ENCODE measurements around the gene SRRM4.

The SRRM4 gene

GRCh38 chr12:119204131-119204530, 222.8 kb downstream of the SRRM4 start:
- H3K4me1 ChIP-seq (ENCODE audit: low read depth, poor library complexity, severe bottlenecking): no peaks in the 10 kb centered on the region
- no peaks in the 10 kb centered on the region for H3K36me3 ChIP-seq (ENCODE audit: insufficient read depth)
- H2AFZ ChIP-seq (ENCODE audit: low read depth): no peak overlapping the region
- H4K20me1 ChIP-seq (ENCODE audit: insufficient read depth): no peaks in the 10 kb centered on the region
- no peak overlapping the region for H3K9ac ChIP-seq
- TF ChIP-seq CTCF (conservative IDR thresholded peaks at IDR 0.05; ENCODE audit: low read depth, low read length): no peak
- H3K27me3 ChIP-seq (ENCODE audit: insufficient read depth, low read depth): no peaks in the 10 kb centered on the region
- H3K4me2 ChIP-seq: no peak overlapping the region
- no peaks in the 10 kb centered on the region for H3K79me2 ChIP-seq (ENCODE audit: insufficient read depth, low read depth)
- no peak overlapping the region for H3K27ac ChIP-seq
- no peak overlapping the region for H3K4me3 ChIP-seq (IDR thresholded peaks at IDR 0.05; ENCODE audit: insufficient read depth, low read depth, low read length)

GRCh38 chr12:119204671-119205285, 223.4 kb downstream of the SRRM4 start:
- Histone ChIP-seq H3K9ac (no peak overlapping the region), H3K27ac (no peak overlapping the region), H3K4me1 (ENCODE audit: low read depth, poor library complexity, severe bottlenecking) (no peaks in the 10 kb centered on the region), H2AFZ (ENCODE audit: low read depth) (no peak overlapping the region), H3K4me3 (IDR thresholded peaks at IDR 0.05; ENCODE audit: insufficient read depth, low read depth, low read length) (no peak overlapping the region), H3K79me2 (ENCODE audit: insufficient read depth, low read depth) (no peaks in the 10 kb centered on the region), H3K36me3 (ENCODE audit: insufficient read depth) (no peaks in the 10 kb centered on the region), H4K20me1 (ENCODE audit: insufficient read depth) (no peaks in the 10 kb centered on the region), H3K4me2 (no peak overlapping the region), H3K27me3 (ENCODE audit: insufficient read depth, low read depth) (no peaks in the 10 kb centered on the region)
- TF ChIP-seq CTCF (conservative IDR thresholded peaks at IDR 0.05; ENCODE audit: low read depth, low read length): no peak

- Histone ChIP-seq H3K79me2 (ENCODE audit: insufficient read depth, low read depth) (no peaks in the 10 kb centered on the region), H3K4me3 (IDR thresholded peaks at IDR 0.05; ENCODE audit: insufficient read depth, low read depth, low read length) (no peak overlapping the region), H2AFZ (ENCODE audit: low read depth) (no peak overlapping the region), H3K4me2 (no peak overlapping the region), H3K36me3 (ENCODE audit: insufficient read depth) (no peaks in the 10 kb centered on the region), H4K20me1 (ENCODE audit: insufficient read depth) (no peaks in the 10 kb centered on the region), H3K9ac (no peak overlapping the region), H3K27me3 (ENCODE audit: insufficient read depth, low read depth) (no peaks in the 10 kb centered on the region), H3K4me1 (ENCODE audit: low read depth, poor library complexity, severe bottlenecking) (no peaks in the 10 kb centered on the region), H3K27ac (no peak overlapping the region)
- no peak for TF ChIP-seq CTCF (conservative IDR thresholded peaks at IDR 0.05; ENCODE audit: low read depth, low read length)
Measured at GRCh38 chr12:119206348-119207062, 225.2 kb downstream of the SRRM4 start.

GRCh38 chr12:119207063-119207560, 225.8 kb downstream of the SRRM4 start:
- Histone ChIP-seq H3K4me3 (IDR thresholded peaks at IDR 0.05; ENCODE audit: insufficient read depth, low read depth, low read length) (no peak overlapping the region), H3K9ac (no peak overlapping the region), H4K20me1 (ENCODE audit: insufficient read depth) (no peaks in the 10 kb centered on the region), H2AFZ (ENCODE audit: low read depth) (no peak overlapping the region), H3K79me2 (ENCODE audit: insufficient read depth, low read depth) (no peaks in the 10 kb centered on the region), H3K36me3 (ENCODE audit: insufficient read depth) (no peaks in the 10 kb centered on the region), H3K27me3 (ENCODE audit: insufficient read depth, low read depth) (no peaks in the 10 kb centered on the region), H3K27ac (no peak overlapping the region), H3K4me1 (ENCODE audit: low read depth, poor library complexity, severe bottlenecking) (no peaks in the 10 kb centered on the region), H3K4me2 (no peak overlapping the region)
- TF ChIP-seq CTCF (conservative IDR thresholded peaks at IDR 0.05; ENCODE audit: low read depth, low read length): no peak

Measured in KMS-11 (cell line).